H1 (cell line): ENCODE results near the gene VIPAS39. TPM values are rescaled to one million over a fixed set of nuclear protein-coding genes. Genes with fewer than 3 reads are reported as not detected.

Experiments
- CTCF ChIA-PET: fragments of 300-600 bp; sonication (Branson Sonifier 250); formaldehyde crosslinking; loops from one replicate; lab custom pipeline; 2021; ENCODE audit not compliant: partially characterized antibody; lab: Charles Lee
- POLR2A ChIA-PET: fragments of 300-600 bp; sonication (Branson Sonifier 250); formaldehyde crosslinking; loops from one replicate; lab custom pipeline; 2021; ENCODE audit warnings: inconsistent platforms; ENCODE audit not compliant: partially characterized antibody; lab: Charles Lee
- DNase-seq, 2 experiments: peaks; one replicate each; pipeline versions ENCODE4 v3.0.0 to v3.0.0-alpha.2; 2010 to 2022; ENCODE audit warnings: low spot score in 2 of 2, low read depth in 1 of 2, mixed read lengths in 1 of 2
- FAIRE-seq: peaks from 2 replicates; lab custom pipeline; 2011; peaks lifted over from hg19 to GRCh38; lab: Jason Lieb, UNC
- H2AFZ ChIP-seq: 2 replicates; pipeline ENCODE4 v1.8.1; 2012; ENCODE audit warnings: low read length, inconsistent platforms
- H2AK5ac ChIP-seq: 2 replicates; pipeline ENCODE4 v1.6.1; 2013; ENCODE audit warnings: low read depth, low read length
- H2BK120ac ChIP-seq: replicated peaks from 2 replicates; pipeline ENCODE3; 2013; ENCODE audit warnings: low read depth, low read length, inconsistent platforms
- H2BK12ac ChIP-seq: 2 replicates; pipeline ENCODE4 v1.6.1; 2013; ENCODE audit warnings: low read depth, low read length
- H2BK15ac ChIP-seq: 2 replicates; pipeline ENCODE4 v1.6.1; 2013; ENCODE audit warnings: low read length
- H2BK20ac ChIP-seq: 2 replicates; pipeline ENCODE4 v1.6.1; 2013; ENCODE audit warnings: low read length
- H2BK5ac ChIP-seq: 2 replicates; pipeline ENCODE4 v1.6.1; 2013; ENCODE audit warnings: low read depth, low read length
- H3K14ac ChIP-seq: 2 replicates; pipeline ENCODE4 v1.6.1; 2013; ENCODE audit warnings: inconsistent platforms; ENCODE audit not compliant: insufficient read length
- H3K18ac ChIP-seq: 2 replicates; pipeline ENCODE4 v1.6.1; 2013; ENCODE audit warnings: low read length; ENCODE audit errors: extremely low read depth
- H3K23ac ChIP-seq: 2 replicates; pipeline ENCODE4 v1.6.1; 2013; ENCODE audit warnings: inconsistent platforms; ENCODE audit not compliant: insufficient read length
- H3K23me2 ChIP-seq: 2 replicates; pipeline ENCODE4 v1.6.1; 2013; ENCODE audit warnings: low read depth, low read length
- H3K27ac ChIP-seq: 2 replicates; pipeline ENCODE4 v1.6.1; 2011; ENCODE audit warnings: low read depth, low read length, inconsistent platforms
- H3K27me3 ChIP-seq, 4 experiments: replicated peaks in 1 of 4; 1 replicate in 1 of 4; 2 replicates in 3 of 4; pipeline versions ENCODE4 v1.6.1 to v1.8.1; 2011 to 2013; ENCODE audit warnings: low read length in 3 of 4, mild to moderate bottlenecking in 3 of 4, inconsistent platforms in 2 of 4, mixed read lengths in 2 of 4, moderate library complexity in 1 of 4; ENCODE audit not compliant: control insufficient read depth in 3 of 4, insufficient read depth in 3 of 4; ENCODE audit errors: extremely low read depth in 1 of 4
- H3K36me3 ChIP-seq, 4 experiments: 2 replicates each; pipeline versions ENCODE4 v1.6.1 to v1.8.1; 2011 to 2013; ENCODE audit warnings: mild to moderate bottlenecking in 4 of 4, low read length in 3 of 4, moderate library complexity in 2 of 4, control low read depth in 1 of 4, inconsistent platforms in 1 of 4; ENCODE audit not compliant: insufficient read depth in 4 of 4, control insufficient read depth in 2 of 4
- H3K4ac ChIP-seq: replicated peaks from 2 replicates; pipeline ENCODE3; 2013; ENCODE audit warnings: low read length, low read depth, mixed read lengths, inconsistent platforms; ENCODE audit not compliant: insufficient read length
- H3K4me1 ChIP-seq, 4 experiments: replicated peaks in 1 of 4; 1 replicate in 1 of 4; 2 replicates in 3 of 4; pipeline versions ENCODE4 v1.6.1 to v1.8.1; 2011 to 2013; ENCODE audit warnings: low read length in 3 of 4, inconsistent platforms in 2 of 4, mixed read lengths in 1 of 4; ENCODE audit not compliant: insufficient read depth in 4 of 4, control insufficient read depth in 3 of 4
- H3K4me2 ChIP-seq, 2 experiments: 2 replicates each; pipeline versions ENCODE4 v1.6.1 to v1.8.1; 2011 to 2013; ENCODE audit warnings: low read depth in 2 of 2, low read length in 2 of 2, control low read depth in 1 of 2, inconsistent platforms in 1 of 2, mild to moderate bottlenecking in 1 of 2; ENCODE audit not compliant: insufficient read depth in 1 of 2
- H3K4me3 ChIP-seq, 4 experiments: fragments of 200-600, 300-600 bp in 1 of 4; sonication (generic), shearing (Covaris generic), sonication (Bioruptor Twin) in 1 of 4; 2 replicates each; pipeline versions ENCODE4 v1.5.1 to v1.8.1; 2011 to 2016; ENCODE audit warnings: low read length in 4 of 4, low read depth in 3 of 4, control low read depth in 2 of 4, inconsistent platforms in 2 of 4, mild to moderate bottlenecking in 2 of 4, mixed read lengths in 1 of 4, moderate library complexity in 1 of 4; ENCODE audit not compliant: insufficient read depth in 2 of 4; ENCODE audit errors: extremely low read depth in 1 of 4
- H3K56ac ChIP-seq: replicated peaks from 2 replicates; pipeline ENCODE3; 2013; ENCODE audit warnings: low read depth, mild to moderate bottlenecking, mixed read lengths, low read length, inconsistent platforms; ENCODE audit not compliant: insufficient read length
- H3K79me1 ChIP-seq: 2 replicates; pipeline ENCODE4 v1.6.1; 2013; ENCODE audit warnings: low read depth, low read length, control low read depth
- H3K79me2 ChIP-seq, 2 experiments: 2 replicates each; pipeline versions ENCODE4 v1.6.1 to v1.8.1; 2012 to 2013; ENCODE audit warnings: low read length in 2 of 2, mild to moderate bottlenecking in 2 of 2, inconsistent platforms in 1 of 2; ENCODE audit not compliant: insufficient read depth in 2 of 2, control insufficient read depth in 1 of 2
- H3K9ac ChIP-seq, 4 experiments: replicated peaks in 1 of 4; 1 replicate in 1 of 4; 2 replicates in 3 of 4; pipeline versions ENCODE4 v1.6.1 to v1.8.1; 2011 to 2013; ENCODE audit warnings: low read depth in 3 of 4, low read length in 3 of 4, control low read depth in 2 of 4, mild to moderate bottlenecking in 2 of 4, moderate library complexity in 2 of 4, inconsistent platforms in 1 of 4; ENCODE audit errors: extremely low read depth in 1 of 4
- H3K9me3 ChIP-seq, 2 experiments: 2 replicates each; pipeline versions ENCODE4 v1.6.1 to v1.8.1; 2012 to 2013; ENCODE audit warnings: mild to moderate bottlenecking in 2 of 2, moderate library complexity in 2 of 2, control low read depth in 1 of 2, inconsistent platforms in 1 of 2, low read depth in 1 of 2, low read length in 1 of 2, mixed read lengths in 1 of 2; ENCODE audit not compliant: insufficient read depth in 2 of 2
- H4K20me1 ChIP-seq, 2 experiments: replicated peaks in 1 of 2; 2 replicates each; pipeline versions ENCODE3 to v1.8.1; 2011 to 2013; ENCODE audit warnings: inconsistent platforms in 2 of 2, low read length in 2 of 2, mild to moderate bottlenecking in 1 of 2; ENCODE audit not compliant: insufficient read depth in 2 of 2, control insufficient read depth in 1 of 2
- H4K5ac ChIP-seq: 2 replicates; pipeline ENCODE4 v1.6.1; 2013; ENCODE audit warnings: low read length, low read depth, mixed read lengths, inconsistent platforms; ENCODE audit not compliant: insufficient read length
- H4K8ac ChIP-seq: 2 replicates; pipeline ENCODE4 v1.8.0; 2013; ENCODE audit warnings: mild to moderate bottlenecking, moderate library complexity, low read length, inconsistent platforms; ENCODE audit not compliant: insufficient read depth; ENCODE audit errors: extremely low read depth
- H4K91ac ChIP-seq: replicated peaks from 2 replicates; pipeline ENCODE3; 2013; ENCODE audit warnings: low read length, mixed read lengths, inconsistent platforms; ENCODE audit not compliant: insufficient read length
- CTCF ChIP-seq, 3 experiments: IDR thresholded peaks; 1 replicate in 2 of 3; 2 replicates in 1 of 3; pipeline versions ENCODE4 v1.5.1 to v1.6.1; 2011; ENCODE audit warnings: low read length in 3 of 3, mild to moderate bottlenecking in 3 of 3, inconsistent platforms in 2 of 3, low read depth in 1 of 3, moderate library complexity in 1 of 3; ENCODE audit not compliant: insufficient read depth in 1 of 3; ENCODE audit errors: control extremely low read depth in 1 of 3
- E2F6 ChIP-seq: IDR thresholded peaks from 2 replicates; pipeline ENCODE4 v1.6.1; 2012; ENCODE audit warnings: inconsistent platforms
- MAX ChIP-seq: IDR thresholded peaks from 2 replicates; pipeline ENCODE4 v1.6.1; 2012; ENCODE audit warnings: inconsistent platforms
- RAD21 ChIP-seq, 2 experiments: IDR thresholded peaks in 1 of 2; conservative IDR thresholded peaks in 1 of 2; 2 replicates each; pipeline ENCODE4 v1.6.1; 2011; ENCODE audit warnings: low read depth in 2 of 2, low read length in 2 of 2, improper control_type of control experiment in 1 of 2, inconsistent platforms in 1 of 2, mild to moderate bottlenecking in 1 of 2, moderate library complexity in 1 of 2
- RBBP5 ChIP-seq: IDR thresholded peaks from 2 replicates; pipeline ENCODE4 v1.7.1; 2012; ENCODE audit warnings: low read depth, mild to moderate bottlenecking, inconsistent platforms, low read length, moderate library complexity, borderline replicate concordance
- SIN3A ChIP-seq, 2 experiments: IDR thresholded peaks in 1 of 2; conservative IDR thresholded peaks in 1 of 2; 2 replicates each; pipeline ENCODE4 v1.6.1; 2011 to 2012; ENCODE audit warnings: low read length in 2 of 2, improper control_type of control experiment in 1 of 2, low read depth in 1 of 2, mild to moderate bottlenecking in 1 of 2
- YY1 ChIP-seq: IDR thresholded peaks from 2 replicates; pipeline ENCODE4 v1.6.1; 2011; ENCODE audit warnings: low read depth, mild to moderate bottlenecking, low read length
- WGBS, 2 experiments: shearing (Covaris generic) in 1 of 2; methylation state at CpG; one replicate each; pipeline versions ENCODE4 v1.1.6 to v1.1.7; 2013 to 2015; ENCODE audit warnings: low lambda C conversion rate in 2 of 2, mixed read lengths in 2 of 2, inconsistent platforms in 1 of 2, low coverage in 1 of 2, missing lambda C conversion rate in 1 of 2; ENCODE audit not compliant: insufficient replicate concordance in 2 of 2, insufficient coverage in 1 of 2, insufficient read length in 1 of 2; ENCODE audit errors: extremely low coverage in 1 of 2, missing lambda C conversion rate in 1 of 2; 5-methylcytosine and 5-hydroxymethylcytosine counted together
- polyA plus RNA-seq, 7 experiments: library from polyadenylated mRNA; depleted of rRNA in 3 of 7; stranded (reverse) in 5 of 7; unstranded in 2 of 7; fragments of >200 nt in 5 of 7; fragments of 200-250 nt in 2 of 7; gene quantifications; 1 replicate in 5 of 7; 2 replicates in 1 of 7; 4 replicates in 1 of 7; pipeline versions ENCODE4 v1.2.1 to v1.2.3, GENCODE V29; 2011 to 2013; ENCODE audit warnings: missing spikeins in 2 of 7, mixed read lengths in 2 of 7
- total RNA-seq: library from RNA; stranded (reverse); fragmentation: NEBNext Ultra II Directional; extraction: Animal tissue kit (Norgen Biotek cat#: 25700); gene quantifications from 2 replicates; pipeline ENCODE4 v1.2.1, GENCODE V29; 2021

VIPAS39 gene
- total and polyA plus RNA-seq, 2 of the 8 experiments (the other 6 are each of a cell fraction or from before 2014, with no cell fraction given), result 19.6 to 20.6 TPM

DNA sequence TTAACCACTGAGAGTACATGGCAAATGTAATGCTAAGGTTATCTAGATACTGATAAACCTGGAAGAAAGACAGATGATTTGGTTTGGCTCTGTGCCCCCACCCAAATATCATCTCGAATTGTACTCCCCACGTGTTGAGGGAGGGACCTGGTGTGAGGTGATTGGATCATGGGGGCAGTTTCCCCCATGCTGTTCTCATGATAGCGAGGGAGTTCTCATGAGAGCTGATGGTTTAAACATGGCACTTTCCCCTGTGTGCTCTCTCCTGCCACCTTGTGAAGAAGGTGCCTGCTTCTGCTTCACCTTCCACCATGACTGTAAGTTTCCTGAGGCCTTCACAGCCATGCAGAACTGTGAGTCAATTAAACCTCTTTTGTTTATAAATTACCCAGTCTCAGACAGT is 48.3 kb downstream of the VIPAS39 start:
- Histone ChIP-seq H3K4ac (no peak overlapping the region), H3K14ac (no peak overlapping the region), H4K8ac (no peak overlapping the region), H2AK5ac (no peak overlapping the region), H4K91ac (no peak overlapping the region), H4K5ac (no peak overlapping the region), H3K79me1 (no peaks in the 10 kb centered on the region), H3K4me1 (no peaks in the 10 kb centered on the region), H3K56ac (no peak overlapping the region), H2BK120ac (no peak overlapping the region), H3K9ac (no peak overlapping the region), H2BK5ac (no peak overlapping the region), H2BK20ac (no peak overlapping the region), H3K18ac (no peak overlapping the region), H2BK12ac (no peak overlapping the region), H3K9me3 (no peaks in the 10 kb centered on the region), H3K23ac (no peak overlapping the region), H3K27me3 (no peaks in the 10 kb centered on the region), H2AFZ (peak overlapping the region; percentile 81; the same call in 1 of the 2 replicates), H3K4me2 (no peak overlapping the region), H3K36me3 (no peaks in the 10 kb centered on the region), H3K23me2 (no peaks in the 10 kb centered on the region), H2BK15ac (no peak overlapping the region), H3K4me3 (no peak overlapping the region), H4K20me1 (no peaks in the 10 kb centered on the region), H3K27ac (no peak overlapping the region), H3K79me2 (no peaks in the 10 kb centered on the region)
- TF ChIP-seq MAX (peak; percentile 13; the same call in 1 of the 2 replicates), E2F6 (0 out of 2 replicates have a peak, but pooled peaks have one; percentile 34), CTCF (IDR thresholded peaks at IDR 0.05; ENCODE audit: control extremely low read depth in 1 of 3, insufficient read depth in 1 of 3, low read depth in 1 of 3, low read length in 3 of 3) (peak; percentile 41 to 56 (median 52)), RBBP5 (no peak), YY1 (peak; percentile 64), SIN3A (conservative IDR thresholded peaks at IDR 0.05 in 1 of 2, IDR thresholded peaks at IDR 0.05 in 1 of 2; ENCODE audit: low read depth in 1 of 2, low read length in 2 of 2) (no peak), RAD21 (IDR thresholded peaks at IDR 0.05 in 1 of 2, conservative IDR thresholded peaks at IDR 0.05 in 1 of 2; ENCODE audit: low read depth in 2 of 2, low read length in 2 of 2) (peak in 1 of 2 experiments; percentile 52; a peak in 2 of 4 replicates)
- ChIA-PET CTCF (interaction anchor here (0.7 to 2.7 kb wide), 14 partner anchors 10 to 144 kb away, joined by 3 to 10 read pairs (median 4); no protein-coding TSS in a partner anchor), POLR2A (interaction anchor here (1.0 kb wide), 1 partner anchor 88 kb away, joined by 5 read pairs; the partner anchor contains the start of genes GSTZ1 and POMT2)
- WGBS, 2 experiments, result 29% methylated on average over 3 of the region's 3 CpGs; no CpG with 5 or more reads in 1 of the 2 experiments
- DNase-seq, result peak in 1 of 2 experiments; percentile 50
- FAIRE-seq, result no peak
